A549 (cell line): Measurements from ENCODE around the gene HSPBAP1. TPM values are rescaled to one million over a fixed set of nuclear protein-coding genes. Genes with fewer than 3 reads are reported as not detected.
"Not testable (repeated sequence)": the region's sequence is repeated elsewhere in the genome, so short reads cannot be mapped to it uniquely, and the experiment has no call there.

ENCODE experiments used
- ATAC-seq, 2 experiments: fragments of 200-7000 bp in 1 of 2; fragments of >200 bp in 1 of 2; cut with Nextera tagmentation in 1 of 2; cut with Tn5 transposase in 1 of 2; 3 replicates each; pipeline versions ENCODE4 v1.8.0 to v1.9.1; 2018 to 2020; ENCODE audit warnings: mild to moderate bottlenecking in 1 of 2, moderate library complexity in 1 of 2
- CTCF ChIA-PET: fragments of 300-600 bp; sonication (Branson Sonifier 250); formaldehyde crosslinking; extraction: SDS; loops from one replicate; lab custom pipeline; 2021; ENCODE audit warnings: antibody characterized with exemption, inconsistent platforms; lab: Yijun Ruan, JAX
- POLR2A ChIA-PET: fragments of 350-600 bp; formaldehyde crosslinking; extraction: SDS; loops from one replicate; lab custom pipeline; 2021; ENCODE audit warnings: antibody characterized with exemption, inconsistent platforms; lab: Yijun Ruan, JAX
- DNase-seq, 2 experiments: peaks; one replicate each; pipeline versions ENCODE4 v3.0.0 to v3.0.0-alpha.2; 2011 to 2016; ENCODE audit warnings: low read depth in 1 of 2, low spot score in 1 of 2
- FAIRE-seq: peaks from 2 replicates; lab custom pipeline; 2011; peaks lifted over from hg19 to GRCh38; lab: Jason Lieb, UNC
- H3K27ac ChIP-seq, 2 experiments: fragments of >200 bp; sonication (Bioruptor Twin); formaldehyde crosslinking; 3 replicates each; pipeline ENCODE4 v1.5.1; 2016 to 2017
- H3K4me1 ChIP-seq: fragments of >200 bp; sonication (Bioruptor Twin); formaldehyde crosslinking; 3 replicates; pipeline ENCODE4 v1.6.1; 2016
- H3K4me2 ChIP-seq: fragments of >200 bp; sonication (Bioruptor Twin); formaldehyde crosslinking; 3 replicates; pipeline ENCODE4 v1.6.1; 2016
- H3K4me3 ChIP-seq: fragments of >200 bp; sonication (Bioruptor Twin); formaldehyde crosslinking; 3 replicates; pipeline ENCODE4 v1.5.1; 2016
- H3K9me3 ChIP-seq: fragments of >200 bp; sonication (Bioruptor Twin); formaldehyde crosslinking; 3 replicates; pipeline ENCODE4 v1.6.1; 2016
- ATOH8 ChIP-seq: fragments of 250-450 bp; sonication (Bioruptor Pico); IDR thresholded peaks from 2 replicates; pipeline ENCODE4 v1.5.0; 2020; ENCODE audit warnings: low read depth, mild to moderate bottlenecking, moderate library complexity
- BCL3 ChIP-seq: fragments of >200 bp; sonication (Bioruptor Twin); formaldehyde crosslinking; IDR thresholded peaks from 3 replicates; pipeline ENCODE4 v1.6.1; 2016
- CBX2 ChIP-seq: fragments of 200-600 bp; sonication (generic); IDR thresholded peaks from 2 replicates; pipeline ENCODE4 v1.6.1; 2016; ENCODE audit warnings: low read depth, mild to moderate bottlenecking, borderline replicate concordance
- CBX8 ChIP-seq: fragments of 200-600 bp; sonication (generic); IDR thresholded peaks from 2 replicates; pipeline ENCODE4 v1.6.1; 2016
- CEBPB ChIP-seq, 2 experiments: fragments of >200 bp in 1 of 2; sonication (Bioruptor Twin) in 1 of 2; formaldehyde crosslinking in 1 of 2; IDR thresholded peaks; 2 replicates each; pipeline ENCODE4 v1.6.1; 2012 to 2016
- CHD2 ChIP-seq: fragments of 150-350 bp; IDR thresholded peaks from 2 replicates; pipeline ENCODE4 v1.6.1; 2014; ENCODE audit warnings: low read length; ENCODE audit not compliant: partially characterized antibody
- HDAC2 ChIP-seq: fragments of 200-600 bp; sonication (generic); IDR thresholded peaks from 2 replicates; pipeline ENCODE4 v1.6.1; 2016
- HOXA7 ChIP-seq: fragments of 250-450 bp; sonication (Bioruptor Pico); IDR thresholded peaks from 2 replicates; pipeline ENCODE4 v1.5.0; 2020; ENCODE audit warnings: mild to moderate bottlenecking, moderate library complexity
- HOXB13 ChIP-seq: fragments of 250-450 bp; sonication (Bioruptor Pico); IDR thresholded peaks from 2 replicates; pipeline ENCODE4 v1.5.0; 2020; ENCODE audit warnings: low read depth, mild to moderate bottlenecking, moderate library complexity
- JUN ChIP-seq, 2 experiments: fragments of >200 bp; sonication (Bioruptor Twin); formaldehyde crosslinking; IDR thresholded peaks; 2 replicates in 1 of 2; 3 replicates in 1 of 2; pipeline ENCODE4 v1.6.1; 2016 to 2017
- KDM5A ChIP-seq: fragments of 200-600 bp; sonication (generic); IDR thresholded peaks from 2 replicates; pipeline ENCODE4 v1.6.1; 2016; ENCODE audit warnings: antibody characterized with exemption, mild to moderate bottlenecking
- MAX ChIP-seq: IDR thresholded peaks from 2 replicates; pipeline ENCODE4 v1.6.1; 2012
- MYC ChIP-seq: IDR thresholded peaks from 2 replicates; pipeline ENCODE4 v1.6.1; 2012; ENCODE audit warnings: mild to moderate bottlenecking, inconsistent platforms, low read length, improper control_type of control experiment, borderline replicate concordance
- NFE2L2 ChIP-seq: fragments of 150-350 bp; conservative IDR thresholded peaks from 2 replicates; pipeline ENCODE4 v1.6.1; 2014; ENCODE audit warnings: low read length
- PBX3 ChIP-seq: IDR thresholded peaks from 2 replicates; pipeline ENCODE4 v1.6.1; 2012
- POLR2A ChIP-seq: IDR thresholded peaks from 2 replicates; pipeline ENCODE4 v1.6.1; 2012; ENCODE audit warnings: mild to moderate bottlenecking, low read length
- POLR2AphosphoS2 ChIP-seq: conservative IDR thresholded peaks from 2 replicates; pipeline ENCODE4 v1.6.1; 2012; ENCODE audit warnings: low read length, improper control_type of control experiment, inconsistent platforms
- RAD21 ChIP-seq, 2 experiments: fragments of >200 bp in 1 of 2; sonication (Bioruptor Twin) in 1 of 2; formaldehyde crosslinking in 1 of 2; IDR thresholded peaks in 1 of 2; conservative IDR thresholded peaks in 1 of 2; 2 replicates in 1 of 2; 3 replicates in 1 of 2; pipeline ENCODE4 v1.6.1; 2012 to 2018; ENCODE audit warnings: inconsistent platforms in 1 of 2
- RARB ChIP-seq: fragments of 250-450 bp; sonication (Bioruptor Pico); IDR thresholded peaks from 2 replicates; pipeline ENCODE4 v1.8.0; 2021; ENCODE audit warnings: mild to moderate bottlenecking, moderate library complexity
- RCOR1 ChIP-seq: fragments of 150-350 bp; IDR thresholded peaks from 2 replicates; pipeline ENCODE4 v1.6.1; 2014; ENCODE audit warnings: antibody characterized with exemption, low read length, low read depth
- RFX5 ChIP-seq: fragments of 450-650 bp; IDR thresholded peaks from 2 replicates; pipeline ENCODE4 v1.7.1; 2014; ENCODE audit warnings: antibody characterized with exemption, mild to moderate bottlenecking, moderate library complexity
- RNF2 ChIP-seq: fragments of 200-600 bp; sonication (generic); IDR thresholded peaks from 2 replicates; pipeline ENCODE4 v1.6.1; 2016; ENCODE audit warnings: low read depth, mild to moderate bottlenecking, antibody characterized with exemption, moderate library complexity, borderline replicate concordance
- SREBF2 ChIP-seq: fragments of 450-650 bp; IDR thresholded peaks from 2 replicates; pipeline ENCODE4 v1.6.1; 2014; ENCODE audit warnings: mild to moderate bottlenecking, moderate library complexity
- ZC3H11A ChIP-seq: fragments of 450-650 bp; IDR thresholded peaks from 2 replicates; pipeline ENCODE4 v1.6.1; 2014; ENCODE audit warnings: antibody characterized with exemption, mild to moderate bottlenecking
- WGBS: methylation state at CpG from one replicate; pipeline ENCODE4 v1.1.6; 2017; ENCODE audit errors: missing lambda C conversion rate; 5-methylcytosine and 5-hydroxymethylcytosine counted together
- polyA plus RNA-seq, 4 experiments: library from polyadenylated mRNA; depleted of rRNA in 3 of 4; stranded (reverse); fragments of >200 nt; fragmentation: RNase III in 1 of 4; extraction: RNeasy Plus Mini Kit Qiagen cat#74134 plus additional on column Dnase treatment in 1 of 4; gene quantifications; 2 replicates in 3 of 4; 3 replicates in 1 of 4; pipeline ENCODE4 v1.2.3, GENCODE V29; 2011 to 2017

Gene HSPBAP1
- polyA plus RNA-seq, 2 of the 4 experiments (the other 2 are of a cell fraction): 6.3 to 9.2 TPM

- no peak for TF ChIP-seq RARB (CRISPR knock-in tag)
- TF ChIP-seq POLR2A: no peak
These were observed 77.0 kb downstream of the HSPBAP1 start (continued) for GRCh38 chr3:122716667-122717066.

GRCh38 chr3:122714273-122714672 is 79.4 kb downstream of the HSPBAP1 start:
- 85% methylated on average over 3 of the region's 3 CpGs for WGBS
- no peak for FAIRE-seq
- TF ChIP-seq HDAC2 (no peak), CEBPB (IDR thresholded peaks at IDR 0.05) (no peak), JUN (IDR thresholded peaks at IDR 0.05) (no peak), NFE2L2 (no peak), HOXB13 (CRISPR knock-in tag) (no peak), CBX8 (no peak), CBX2 (no peak), PBX3 (no peak), BCL3 (no peak)
- TF ChIP-seq, all 56 proteins: peak for 0
- H3K4me3 ChIP-seq: no peak overlapping the region
- ChIA-PET CTCF (interaction anchor here (1.3 kb wide), 1 partner anchor 26 kb away, joined by 3 read pairs; no protein-coding TSS in a partner anchor), POLR2A (interaction anchor here (0.5 kb wide), 1 partner anchor 295 kb away, joined by 3 read pairs; no protein-coding TSS in a partner anchor)
- no peaks in the 10 kb centered on the region for H3K9me3 ChIP-seq
- H3K27ac ChIP-seq: no peak overlapping the region
- ATAC-seq: no peak
- no peak overlapping the region for H3K4me2 ChIP-seq
- H3K4me1 ChIP-seq: no peaks in the 10 kb centered on the region
- DNase-seq: no peak

GRCh38 chr3:122710616-122711251 is 82.9 kb downstream of the HSPBAP1 start:
- FAIRE-seq, H3K9me3 ChIP-seq, H3K4me1 ChIP-seq, H3K4me3 ChIP-seq, DNase-seq, POLR2A ChIA-PET, CTCF ChIA-PET, ATAC-seq, H3K4me2 ChIP-seq, H3K27ac ChIP-seq: not testable (repeated sequence)
- 96% methylated on average over 1 of the region's 1 CpG for WGBS
- TF ChIP-seq ZC3H11A: peak; percentile 90

- CTCF ChIA-PET: no interaction called here
- 86% methylated on average over 1 of the region's 1 CpG for WGBS
These were observed 88.3 kb downstream of the HSPBAP1 start for GRCh38 chr3:122705379-122705778.

More at GRCh38 chr3:122705379-122705778, 88.3 kb downstream of the HSPBAP1 start:
- H3K9me3 ChIP-seq: no peaks in the 10 kb centered on the region
- FAIRE-seq: no peak
- no peak for ATAC-seq
- no peak overlapping the region for H3K27ac ChIP-seq
- H3K4me2 ChIP-seq: no peak overlapping the region
- TF ChIP-seq RAD21 (conservative IDR thresholded peaks at IDR 0.05 in 1 of 2, IDR thresholded peaks at IDR 0.05 in 1 of 2) (no peak), SREBF2 (no peak), HOXA7 (CRISPR knock-in tag) (no peak), RNF2 (no peak), JUN (IDR thresholded peaks at IDR 0.05) (no peak), MYC (no peak), ATOH8 (CRISPR knock-in tag) (no peak), RFX5 (no peak), BCL3 (no peak), RCOR1 (no peak), RARB (CRISPR knock-in tag) (no peak), MAX (no peak), KDM5A (no peak), HOXB13 (CRISPR knock-in tag) (no peak), CHD2 (no peak), POLR2AphosphoS2 (no peak)
- DNase-seq: no peak
- POLR2A ChIA-PET: no interaction called here
- no peaks in the 10 kb centered on the region for H3K4me1 ChIP-seq
- H3K4me3 ChIP-seq: no peak overlapping the region
